Activated CD4-positive, alpha-beta T cell treated with anti-CD3 and anti-CD28 coated beads for 36 hours (primary cell): ENCODE measurements around the gene SPATA19. TPM values are rescaled to one million over a fixed set of nuclear protein-coding genes. Genes with fewer than 3 reads are reported as not detected.

Source experiments
- ATAC-seq: fragments of 200-7000 bp; cut with Tn5 transposase; one replicate; pipeline ENCODE4 v1.10.0; 2021; ENCODE audit warnings: mild to moderate bottlenecking, moderate library complexity
- CTCF ChIA-PET: fragments of 350-600 bp; sonication (Branson Sonifier 250); formaldehyde crosslinking; loops from one replicate; lab custom pipeline; 2021; ENCODE audit warnings: antibody characterized with exemption; lab: Charles Lee
- POLR2A ChIA-PET: fragments of 350-600 bp; sonication (Branson Sonifier 250); formaldehyde crosslinking; loops from one replicate; lab custom pipeline; 2021; ENCODE audit warnings: antibody characterized with exemption, inconsistent platforms; lab: Charles Lee
- DNase-seq: peaks from one replicate; pipeline ENCODE4 v3.0.0-alpha.2; 2020
- H3K27ac Mint-ChIP-seq: one replicate; pipeline ENCODE4 v1.8.0; 2021; ENCODE audit warnings: mixed read lengths
- H3K27me3 Mint-ChIP-seq: one replicate; pipeline ENCODE4 v1.8.0; 2021; ENCODE audit warnings: mixed read lengths
- H3K36me3 Mint-ChIP-seq: one replicate; pipeline ENCODE4 v1.8.0; 2021; ENCODE audit warnings: low read depth, mixed read lengths
- H3K4me1 Mint-ChIP-seq: one replicate; pipeline ENCODE4 v1.8.0; 2021; ENCODE audit warnings: mixed read lengths
- H3K4me3 Mint-ChIP-seq: one replicate; pipeline ENCODE4 v1.8.0; 2021; ENCODE audit warnings: mild to moderate bottlenecking, moderate library complexity, mixed read lengths
- H3K9me3 Mint-ChIP-seq: one replicate; pipeline ENCODE4 v1.8.0; 2021; ENCODE audit warnings: low read depth, mixed read lengths
- intact Hi-C, 2 experiments: fragments of 100-400 bp; cut with DNase I in 1 of 2; cut with micrococcal nuclease in 1 of 2; formaldehyde crosslinking; loops; one replicate each; pipeline versions ENCODE4 v1.14.2 to v1.15.1; 2022 to 2024; cut with DNase I, micrococcal nuclease
- total RNA-seq, 2 experiments: library from RNA; stranded (reverse); gene quantifications; one replicate each; pipeline ENCODE4 v1.2.3, GENCODE V29; 2021

Gene SPATA19
- total RNA-seq, 2 experiments from 2014 or later: not detected

- POLR2A ChIA-PET: no interaction called here
- Mint-ChIP-seq H3K27me3 (peaks cover 6% of the 10 kb centered on the region), H3K4me3 (no peak overlapping the region), H3K36me3 (no peaks in the 10 kb centered on the region), H3K27ac (no peak overlapping the region), H3K9me3 (no peaks in the 10 kb centered on the region), H3K4me1 (no peaks in the 10 kb centered on the region)
- no peak for DNase-seq
- no peak for ATAC-seq
- intact Hi-C loops: no loop called here
- CTCF ChIA-PET: interaction anchor here (0.9 kb wide), 1 partner anchor 12 kb away, joined by 3 read pairs; no protein-coding TSS in a partner anchor
These were observed 17.8 kb downstream of the SPATA19 start for GRCh38 chr11:133827556-133827955.

- no peaks in the 10 kb centered on the region for H3K36me3 Mint-ChIP-seq
- POLR2A ChIA-PET: no interaction called here
These were observed 18.4 kb downstream of the SPATA19 start for GRCh38 chr11:133826866-133827265.

GRCh38 chr11:133825666-133826065 lies 19.6 kb downstream of the SPATA19 start:
- ChIA-PET POLR2A (no interaction called here), CTCF (interaction anchor here (0.6 to 2.1 kb wide), 3 partner anchors 9 to 1660 kb away, joined by 3 to 5 read pairs (median 3); no protein-coding TSS in a partner anchor)
- DNase-seq (no peak), ATAC-seq (no peak)
- Mint-ChIP-seq H3K4me3 (no peak overlapping the region), H3K36me3 (no peaks in the 10 kb centered on the region), H3K4me1 (no peaks in the 10 kb centered on the region), H3K9me3 (no peaks in the 10 kb centered on the region), H3K27ac (no peak overlapping the region), H3K27me3 (peaks cover 4% of the 10 kb centered on the region)
- intact Hi-C loops: no loop called here

More at GRCh38 chr11:133826866-133827265, 18.4 kb downstream of the SPATA19 start:
- DNase-seq (no peak), ATAC-seq (no peak)
- Mint-ChIP-seq H3K9me3 (no peaks in the 10 kb centered on the region), H3K27me3 (peaks cover 4% of the 10 kb centered on the region), H3K27ac (no peak overlapping the region), H3K4me1 (no peaks in the 10 kb centered on the region), H3K4me3 (no peak overlapping the region)
- intact Hi-C loops: no loop called here
- CTCF ChIA-PET: no interaction called here

- no peak overlapping the region for H3K4me3 Mint-ChIP-seq
- H3K36me3 Mint-ChIP-seq: no peaks in the 10 kb centered on the region
- DNase-seq: no peak
- ChIA-PET CTCF (interaction anchor here (0.6 to 2.1 kb wide), 2 partner anchors 10 to 722 kb away, joined by 3 to 5 read pairs; no protein-coding TSS in a partner anchor), POLR2A (no interaction called here)
- intact Hi-C loops: no loop called here
- H3K27ac Mint-ChIP-seq: no peak overlapping the region
- no peaks in the 10 kb centered on the region for H3K4me1 Mint-ChIP-seq
- H3K27me3 Mint-ChIP-seq: peaks cover 4% of the 10 kb centered on the region
- ATAC-seq: no peak
- H3K9me3 Mint-ChIP-seq: no peaks in the 10 kb centered on the region
These were observed 20.2 kb downstream of the SPATA19 start for GRCh38 chr11:133825156-133825555.

- ATAC-seq (no peak), DNase-seq (no peak)
- H3K27me3 Mint-ChIP-seq: peaks cover 4% of the 10 kb centered on the region
- intact Hi-C loops: no loop called here
- H3K27ac Mint-ChIP-seq: no peak overlapping the region
- H3K36me3 Mint-ChIP-seq: no peaks in the 10 kb centered on the region
- H3K4me3 Mint-ChIP-seq: no peak overlapping the region
- CTCF ChIA-PET: interaction anchor here (2.1 kb wide), 1 partner anchor 10 kb away, joined by 5 read pairs; no protein-coding TSS in a partner anchor
- H3K9me3 Mint-ChIP-seq: no peaks in the 10 kb centered on the region
- POLR2A ChIA-PET: no interaction called here
- no peaks in the 10 kb centered on the region for H3K4me1 Mint-ChIP-seq
These were observed 20.7 kb downstream of the SPATA19 start for GRCh38 chr11:133824593-133824992.

GRCh38 chr11:133823614-133824013 lies 21.7 kb downstream of the SPATA19 start:
- POLR2A ChIA-PET: no interaction called here

GRCh38 chr11:133823211-133823610 lies 22.1 kb downstream of the SPATA19 start:
- ATAC-seq (no peak), DNase-seq (no peak)
- Mint-ChIP-seq H3K27ac (no peak overlapping the region), H3K36me3 (no peaks in the 10 kb centered on the region), H3K9me3 (no peaks in the 10 kb centered on the region), H3K4me3 (no peak overlapping the region), H3K27me3 (peaks cover 4% of the 10 kb centered on the region), H3K4me1 (no peaks in the 10 kb centered on the region)
- ChIA-PET POLR2A (no interaction called here), CTCF (no interaction called here)
- intact Hi-C loops: no loop called here

More at GRCh38 chr11:133823614-133824013, 21.7 kb downstream of the SPATA19 start:
- DNase-seq: no peak
- Mint-ChIP-seq H3K4me3 (no peak overlapping the region), H3K36me3 (no peaks in the 10 kb centered on the region), H3K4me1 (no peaks in the 10 kb centered on the region), H3K27me3 (peaks cover 4% of the 10 kb centered on the region), H3K27ac (no peak overlapping the region), H3K9me3 (no peaks in the 10 kb centered on the region)
- no peak for ATAC-seq
- intact Hi-C loops: no loop called here
- CTCF ChIA-PET: no interaction called here

GRCh38 chr11:133821776-133822175 lies 23.5 kb downstream of the SPATA19 start:
- H3K36me3 Mint-ChIP-seq: no peaks in the 10 kb centered on the region
- peak; percentile 66 for DNase-seq
- H3K27ac Mint-ChIP-seq: no peak overlapping the region
- H3K9me3 Mint-ChIP-seq: no peaks in the 10 kb centered on the region
- H3K4me1 Mint-ChIP-seq: no peaks in the 10 kb centered on the region
- intact Hi-C loops: loop anchor here in 1 of 2 experiments (1.0 to 2.0 kb wide), 2 partner anchors 687 to 743 kb away; no protein-coding TSS in a partner anchor
- peaks cover 2% of the 10 kb centered on the region for H3K27me3 Mint-ChIP-seq
- H3K4me3 Mint-ChIP-seq: no peak overlapping the region
- peak; percentile 44 for ATAC-seq
- ChIA-PET CTCF (interaction anchor here (0.6 to 2.6 kb wide), 11 partner anchors 10 to 745 kb away, joined by 3 to 18 read pairs (median 3); no protein-coding TSS in a partner anchor), POLR2A (interaction anchor here (0.6 kb wide), 1 partner anchor 468 kb away, joined by 3 read pairs; no protein-coding TSS in a partner anchor)

GRCh38 chr11:133819746-133820315 lies 25.5 kb downstream of the SPATA19 start:
- no peaks in the 10 kb centered on the region for H3K36me3 Mint-ChIP-seq
- no peak for DNase-seq
- no peak overlapping the region for H3K4me3 Mint-ChIP-seq
- ChIA-PET POLR2A (no interaction called here), CTCF (interaction anchor here (2.6 kb wide), 1 partner anchor 17 kb away, joined by 18 read pairs; no protein-coding TSS in a partner anchor)
- peaks cover 2% of the 10 kb centered on the region for H3K27me3 Mint-ChIP-seq
- intact Hi-C loops: loop anchor here in 1 of 2 experiments (2.0 kb wide), 1 partner anchor 685 kb away; no protein-coding TSS in a partner anchor
- H3K27ac Mint-ChIP-seq: no peak overlapping the region
- ATAC-seq: no peak
- H3K9me3 Mint-ChIP-seq: no peaks in the 10 kb centered on the region
- no peaks in the 10 kb centered on the region for H3K4me1 Mint-ChIP-seq

GRCh38 chr11:133819114-133819513 lies 26.2 kb downstream of the SPATA19 start:
- DNase-seq (no peak), ATAC-seq (no peak)
- Mint-ChIP-seq H3K4me3 (no peak overlapping the region), H3K27ac (no peak overlapping the region), H3K27me3 (peaks cover 2% of the 10 kb centered on the region), H3K4me1 (no peaks in the 10 kb centered on the region), H3K9me3 (no peaks in the 10 kb centered on the region), H3K36me3 (no peaks in the 10 kb centered on the region)
- ChIA-PET POLR2A (no interaction called here), CTCF (no interaction called here)
- intact Hi-C loops: no loop called here

- ATAC-seq: no peak
- Mint-ChIP-seq H3K9me3 (no peaks in the 10 kb centered on the region), H3K4me3 (no peak overlapping the region), H3K27me3 (peaks cover 6% of the 10 kb centered on the region), H3K27ac (no peak overlapping the region), H3K36me3 (no peaks in the 10 kb centered on the region), H3K4me1 (no peaks in the 10 kb centered on the region)
- ChIA-PET POLR2A (no interaction called here), CTCF (no interaction called here)
- no peak for DNase-seq
- intact Hi-C loops: no loop called here
These were observed 27.0 kb downstream of the SPATA19 start for GRCh38 chr11:133818302-133818701.

- no peaks in the 10 kb centered on the region for H3K4me1 Mint-ChIP-seq
- DNase-seq: no peak
- intact Hi-C loops: no loop called here
- CTCF ChIA-PET: no interaction called here
- H3K9me3 Mint-ChIP-seq: no peaks in the 10 kb centered on the region
- POLR2A ChIA-PET: no interaction called here
- no peaks in the 10 kb centered on the region for H3K36me3 Mint-ChIP-seq
- H3K27ac Mint-ChIP-seq: no peak overlapping the region
- no peak overlapping the region for H3K4me3 Mint-ChIP-seq
- no peak for ATAC-seq
- H3K27me3 Mint-ChIP-seq: peaks cover 6% of the 10 kb centered on the region
These were observed 27.9 kb downstream of the SPATA19 start for GRCh38 chr11:133817449-133817848.
